ENCODE data around the gene KIF12. TPM values are rescaled to one million over a fixed set of nuclear protein-coding genes. Genes with fewer than 3 reads are reported as not detected.
"Not testable (repeated sequence)": the region's sequence is repeated elsewhere in the genome, so short reads cannot be mapped to it uniquely, and the experiment has no call there.

Gene KIF12
- total RNA-seq, 2 donors from 2014 or later = not detected

DNA sequence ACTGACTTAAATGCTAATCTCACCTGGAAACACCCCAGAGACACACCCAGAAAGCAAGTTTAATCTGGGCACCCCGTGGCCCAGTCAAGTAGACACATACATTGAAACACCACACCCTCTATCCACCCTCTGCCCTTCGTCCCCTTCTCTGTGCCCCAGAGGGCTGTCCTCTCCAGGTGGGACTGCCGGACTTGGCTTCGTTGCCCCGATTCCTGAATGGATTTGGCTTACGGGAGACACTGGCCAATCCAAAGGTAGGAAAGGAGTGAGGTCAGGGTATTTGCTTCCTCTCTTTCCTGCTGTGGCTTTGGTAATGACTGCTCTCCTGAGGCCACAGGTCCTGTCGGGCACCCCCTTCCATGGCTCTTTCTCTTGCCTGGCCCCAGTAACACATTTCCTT, 31.0 kb upstream of the KIF12 start:
- H3K27ac Mint-ChIP-seq = no peak overlapping the region
- DNase-seq (ENCODE audit: low spot score) = no peak

DNA sequence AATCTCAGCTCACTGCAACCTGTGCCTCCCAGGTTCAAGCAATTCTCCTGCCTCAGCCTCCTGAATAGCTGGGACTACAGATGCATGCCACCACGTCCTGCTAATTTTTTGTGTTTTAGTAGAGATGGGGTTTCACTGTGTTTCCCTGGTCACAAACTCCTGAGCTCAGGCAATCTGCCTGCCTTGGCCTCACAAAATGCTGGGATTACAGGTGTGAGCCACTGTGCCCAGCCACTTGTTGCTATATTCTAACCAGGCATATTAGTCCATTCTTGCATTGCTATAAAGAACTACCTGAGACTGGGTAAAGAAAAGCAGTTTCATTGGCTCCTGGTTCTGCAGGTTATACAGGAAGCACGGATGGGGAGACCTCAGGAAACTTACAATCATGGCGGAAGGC, 29.7 kb upstream of the KIF12 start:
- H3K27me3 Mint-ChIP-seq = peaks cover 17 to 21% of the 10 kb centered on the region in 2 donors
- H3K4me3 Mint-ChIP-seq; DNase-seq (ENCODE audit: low spot score); H3K4me1 Mint-ChIP-seq (ENCODE audit: low read depth in 2 of 2); H3K9me3 Mint-ChIP-seq; ATAC-seq; H3K36me3 Mint-ChIP-seq; H3K27ac Mint-ChIP-seq: not testable (repeated sequence)

More for the DNA sequence above, 31.0 kb upstream of the KIF12 start:
- Mint-ChIP-seq H3K9me3 (peaks cover 2% of the 10 kb centered on the region), H3K27me3 (peaks cover 17 to 24% of the 10 kb centered on the region in 2 donors), H3K36me3 (peaks cover 6% of the 10 kb centered on the region), H3K4me3 (no peak overlapping the region), H3K4me1 (ENCODE audit: low read depth in 2 of 2) (no peaks in the 10 kb centered on the region)
- ATAC-seq = no peak

DNA sequence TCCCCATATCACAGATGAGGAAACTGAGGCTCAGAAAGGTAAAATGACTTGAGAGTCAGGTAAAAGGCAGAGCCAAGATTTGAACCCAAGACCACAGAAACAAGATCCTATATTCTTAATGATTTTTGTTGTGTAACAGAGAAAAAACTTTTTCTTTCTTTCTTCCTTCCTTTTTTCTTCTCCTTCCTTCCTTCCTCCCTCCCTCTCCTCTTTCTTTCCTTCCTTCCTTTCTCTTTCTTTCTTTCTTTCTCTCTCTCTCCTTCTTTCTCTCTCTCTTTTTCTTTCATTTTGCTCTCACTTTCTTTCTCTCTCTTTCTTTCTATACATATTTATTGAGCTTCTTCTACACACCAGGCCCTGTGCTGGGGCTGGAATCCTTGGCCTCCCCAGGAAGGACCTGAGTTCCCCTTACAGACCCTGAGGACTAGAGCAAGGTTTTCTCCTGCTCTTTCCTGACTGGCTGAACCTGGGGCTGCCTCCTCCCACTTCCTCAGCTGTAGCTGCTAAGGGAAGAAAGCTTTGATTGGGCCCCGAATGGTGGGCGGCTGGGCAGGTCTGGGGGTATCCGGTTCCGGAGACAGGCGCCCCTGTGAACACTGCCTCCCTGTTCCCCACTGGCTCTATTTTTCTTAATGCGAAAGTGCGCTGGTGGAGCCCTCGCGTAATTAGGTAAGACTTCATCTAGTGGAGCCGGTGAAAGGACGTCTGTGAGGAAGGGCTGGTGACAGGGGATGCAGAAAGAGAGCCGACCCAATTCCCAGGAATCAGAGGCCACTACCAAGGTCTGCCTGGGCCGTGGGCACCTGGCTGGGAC, 27.4 kb upstream of the KIF12 start:
- Mint-ChIP-seq H3K4me3 (no peak overlapping the region), H3K36me3 (peaks cover 6% of the 10 kb centered on the region), H3K27ac (no peak overlapping the region), H3K27me3 (peaks cover 13 to 16% of the 10 kb centered on the region in 2 donors), H3K4me1 (ENCODE audit: low read depth in 2 of 2) (no peaks in the 10 kb centered on the region), H3K9me3 (peaks cover 2% of the 10 kb centered on the region)
- ATAC-seq = no peak
- no peak for DNase-seq (ENCODE audit: low spot score)

DNA sequence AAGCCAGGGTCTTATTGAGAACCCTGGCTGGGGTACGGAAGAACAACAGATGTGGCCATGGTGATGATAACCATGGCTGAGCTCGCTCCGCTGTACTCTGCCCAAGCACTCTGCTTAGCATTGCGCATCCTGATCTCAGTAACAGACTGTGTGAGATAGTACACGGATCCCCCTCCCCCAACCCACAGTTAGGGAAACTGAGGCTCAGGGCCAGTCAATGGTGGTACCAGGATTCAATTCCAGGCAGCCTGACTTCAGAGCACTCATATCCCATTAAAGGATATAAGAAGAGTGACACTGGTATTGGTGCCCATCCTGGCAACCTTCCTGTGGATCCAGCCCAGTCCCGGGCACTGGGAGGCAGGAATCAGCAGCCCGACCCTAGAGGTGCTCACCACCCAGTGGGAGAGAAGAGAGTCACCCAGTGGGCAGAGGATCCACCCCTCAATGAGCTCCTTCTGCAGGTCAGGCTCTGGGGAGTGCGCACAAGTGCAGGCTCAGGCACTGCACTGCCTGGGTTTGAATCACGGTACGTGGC, 26.5 kb upstream of the KIF12 start:
- Mint-ChIP-seq H3K9me3 (peaks cover 2% of the 10 kb centered on the region), H3K4me1 (ENCODE audit: low read depth in 2 of 2) (no peaks in the 10 kb centered on the region), H3K4me3 (no peak overlapping the region)

DNA sequence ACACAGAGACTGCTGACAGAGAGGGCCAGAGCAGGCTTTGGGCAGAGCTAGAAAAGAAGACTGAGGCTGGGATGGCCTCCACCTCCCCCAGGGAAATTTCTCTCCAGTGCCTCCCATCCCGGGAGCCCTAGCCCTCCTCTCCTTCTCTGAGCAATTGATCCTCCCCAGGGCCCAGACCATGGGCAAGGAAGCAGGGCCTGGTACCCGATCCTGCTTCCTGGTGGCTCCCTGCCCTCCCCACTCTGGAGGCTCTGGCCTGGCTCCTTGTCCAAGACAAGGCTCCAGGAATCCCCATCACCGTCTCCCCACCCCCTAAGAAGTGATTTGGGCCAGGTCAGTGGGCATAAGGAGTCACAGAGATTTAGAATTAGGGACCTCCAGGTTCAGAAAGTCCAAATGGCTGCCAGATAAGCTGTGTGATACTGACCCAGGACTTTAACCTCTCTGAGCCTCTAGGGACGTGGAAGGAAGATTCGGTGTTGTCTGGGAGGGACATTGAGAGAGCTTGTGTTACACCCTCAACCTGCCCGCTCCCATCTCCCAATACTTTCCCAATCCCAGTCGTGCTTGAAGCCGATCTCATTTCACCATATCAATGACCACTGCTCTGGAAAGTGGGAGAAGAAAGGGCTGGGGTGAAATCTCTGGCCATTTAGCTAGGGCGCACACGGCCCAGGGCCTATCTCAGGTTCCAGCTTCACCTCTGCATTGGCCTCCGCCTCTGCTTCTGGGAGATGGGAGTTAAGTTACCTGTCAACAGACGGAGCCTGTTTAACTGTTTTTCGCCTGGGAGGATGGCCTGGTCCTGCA, 25.8 kb upstream of the KIF12 start:
- DNase-seq (ENCODE audit: low spot score) (no peak), ATAC-seq (no peak)
- Mint-ChIP-seq H3K27me3 (peaks cover 15 to 30% of the 10 kb centered on the region in 2 donors), H3K4me1 (ENCODE audit: low read depth in 2 of 2) (no peaks in the 10 kb centered on the region), H3K27ac (no peak overlapping the region), H3K4me3 (no peak overlapping the region), H3K36me3 (peaks cover 6% of the 10 kb centered on the region), H3K9me3 (peaks cover 2% of the 10 kb centered on the region)

More for the DNA sequence above, 26.5 kb upstream of the KIF12 start:
- DNase-seq (ENCODE audit: low spot score) (no peak), ATAC-seq (no peak)
- Mint-ChIP-seq H3K27me3 (peaks cover 12 to 25% of the 10 kb centered on the region in 2 donors), H3K36me3 (peaks cover 6% of the 10 kb centered on the region), H3K27ac (no peak overlapping the region)

DNA sequence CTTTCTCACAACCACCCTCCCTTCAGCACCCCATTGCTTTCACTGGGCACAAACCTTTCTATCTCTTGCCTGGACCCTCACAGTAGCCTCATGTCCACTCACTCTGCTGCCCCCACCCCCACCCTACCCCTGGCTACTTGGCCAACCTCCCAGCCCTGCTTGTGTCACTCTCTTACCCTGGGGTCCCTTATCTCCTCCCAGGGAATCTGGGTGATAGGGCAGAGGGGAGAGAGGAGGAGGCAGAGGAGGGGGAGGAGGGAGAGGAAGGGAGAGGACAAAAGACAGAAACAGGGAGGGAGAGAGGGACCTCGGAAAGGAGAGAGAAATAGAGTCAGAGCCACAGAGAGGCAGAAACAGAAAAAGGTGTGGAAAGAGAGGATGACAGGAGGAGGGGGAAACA, 25.0 kb upstream of the KIF12 start:
- Mint-ChIP-seq H3K36me3 (peaks cover 6% of the 10 kb centered on the region), H3K27me3 (peaks cover 15 to 30% of the 10 kb centered on the region in 2 donors), H3K27ac (no peak overlapping the region), H3K4me1 (ENCODE audit: low read depth in 2 of 2) (no peaks in the 10 kb centered on the region), H3K9me3 (peaks cover 2% of the 10 kb centered on the region), H3K4me3 (no peak overlapping the region)
- DNase-seq (ENCODE audit: low spot score) (no peak), ATAC-seq (no peak)

DNA sequence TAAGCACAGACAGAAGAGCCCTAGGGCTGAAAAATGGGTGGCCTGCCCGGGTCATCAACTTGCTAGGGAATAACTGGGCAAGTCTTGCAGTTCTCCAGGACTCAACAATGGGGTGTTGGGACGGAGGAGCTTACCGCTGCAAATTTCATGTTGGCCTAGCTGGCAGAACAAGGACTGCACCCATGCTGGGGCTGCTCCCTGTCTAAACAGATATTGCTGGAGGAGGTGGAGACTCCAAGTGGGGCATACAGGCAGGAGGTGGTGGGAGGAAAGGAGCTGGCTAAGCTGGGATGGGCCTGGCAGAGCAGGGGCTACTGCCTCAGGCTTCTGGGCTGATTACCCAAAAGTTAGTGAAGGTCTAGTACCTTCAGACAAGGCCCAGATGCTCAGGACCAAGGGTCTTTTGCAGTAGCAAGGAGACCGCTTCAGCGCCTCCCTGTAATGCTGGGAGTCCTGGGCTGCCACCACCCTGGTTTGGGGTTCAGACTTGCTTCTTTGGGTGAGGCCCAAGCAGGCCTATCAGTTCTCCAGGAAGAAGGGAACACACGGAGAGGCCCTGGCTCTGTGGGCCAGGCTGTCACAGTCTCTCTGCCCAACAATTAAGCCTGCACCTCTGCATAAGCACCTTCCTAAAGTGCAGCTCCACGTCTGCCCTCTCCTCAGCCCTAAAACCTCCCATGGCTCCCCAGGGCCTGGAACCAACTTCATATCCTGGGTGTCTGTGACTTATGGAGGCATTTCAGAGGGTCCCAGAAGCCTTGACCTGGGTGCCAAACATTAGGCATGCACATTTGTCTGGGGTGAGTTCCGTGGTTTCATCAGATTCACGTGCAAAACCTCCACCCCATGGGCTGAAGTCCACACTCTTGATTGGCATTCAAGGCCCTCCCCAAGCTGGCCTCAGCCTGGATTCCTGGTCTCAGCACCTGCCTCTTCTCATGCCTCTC, 24.2 kb upstream of the KIF12 start:
- DNase-seq (ENCODE audit: low spot score) = no peak
- H3K4me1 Mint-ChIP-seq (ENCODE audit: low read depth in 2 of 2) = no peaks in the 10 kb centered on the region
- H3K36me3 Mint-ChIP-seq = peaks cover 6% of the 10 kb centered on the region
- no peak overlapping the region for H3K27ac Mint-ChIP-seq
- peaks cover 13 to 30% of the 10 kb centered on the region in 2 donors for H3K27me3 Mint-ChIP-seq
- no peak for ATAC-seq
- H3K9me3 Mint-ChIP-seq = peaks cover 2% of the 10 kb centered on the region
- no peak overlapping the region for H3K4me3 Mint-ChIP-seq

DNA sequence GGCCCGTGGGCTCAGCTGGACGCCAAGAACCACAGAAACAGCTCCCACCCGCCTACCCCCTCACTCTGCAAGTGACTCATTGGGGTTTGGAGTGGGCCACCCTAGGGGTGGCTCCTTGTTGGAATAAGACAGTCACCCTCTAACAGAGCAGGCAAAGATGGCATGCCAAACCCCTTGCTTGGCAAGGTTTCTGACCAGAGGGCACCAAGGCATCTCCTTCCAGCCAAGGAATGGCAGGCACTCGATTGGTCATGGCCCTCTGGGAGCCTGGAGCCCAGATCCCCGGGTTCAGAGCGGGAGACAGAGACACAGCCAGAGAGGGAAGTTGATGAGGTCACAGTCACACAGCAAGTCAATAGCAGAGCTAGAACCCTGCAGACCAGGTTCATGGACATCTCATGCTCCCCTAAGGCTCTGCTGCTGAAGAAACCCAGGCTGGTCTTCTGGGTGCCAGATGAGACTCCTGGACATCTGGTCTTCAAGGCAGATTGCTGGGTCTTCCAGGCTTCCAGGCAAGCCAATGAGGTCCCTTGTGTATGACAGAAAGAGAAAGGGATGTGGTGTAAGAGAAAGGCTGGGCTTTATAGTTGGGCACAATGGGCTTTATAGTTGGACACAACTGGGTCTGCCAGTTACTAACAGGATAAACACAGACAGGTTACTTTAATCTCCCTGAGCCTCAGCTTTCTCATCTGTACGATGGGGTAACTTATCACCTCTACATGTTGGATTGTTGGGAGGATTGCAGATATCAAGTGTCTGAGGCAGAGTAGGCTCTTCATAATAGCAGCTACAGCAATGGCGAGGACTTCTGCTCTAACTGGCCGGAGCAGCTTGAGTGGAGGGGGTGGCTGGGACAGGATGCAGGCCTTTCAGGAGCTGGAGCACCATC, 23.3 kb upstream of the KIF12 start:
- Mint-ChIP-seq H3K36me3 (no peaks in the 10 kb centered on the region), H3K4me1 (ENCODE audit: low read depth in 2 of 2) (no peaks in the 10 kb centered on the region), H3K27ac (no peak overlapping the region), H3K4me3 (no peak overlapping the region), H3K27me3 (peaks cover 17 to 36% of the 10 kb centered on the region in 2 donors), H3K9me3 (peaks cover 2% of the 10 kb centered on the region)
- ATAC-seq = no peak
- no peak for DNase-seq (ENCODE audit: low spot score)

DNA sequence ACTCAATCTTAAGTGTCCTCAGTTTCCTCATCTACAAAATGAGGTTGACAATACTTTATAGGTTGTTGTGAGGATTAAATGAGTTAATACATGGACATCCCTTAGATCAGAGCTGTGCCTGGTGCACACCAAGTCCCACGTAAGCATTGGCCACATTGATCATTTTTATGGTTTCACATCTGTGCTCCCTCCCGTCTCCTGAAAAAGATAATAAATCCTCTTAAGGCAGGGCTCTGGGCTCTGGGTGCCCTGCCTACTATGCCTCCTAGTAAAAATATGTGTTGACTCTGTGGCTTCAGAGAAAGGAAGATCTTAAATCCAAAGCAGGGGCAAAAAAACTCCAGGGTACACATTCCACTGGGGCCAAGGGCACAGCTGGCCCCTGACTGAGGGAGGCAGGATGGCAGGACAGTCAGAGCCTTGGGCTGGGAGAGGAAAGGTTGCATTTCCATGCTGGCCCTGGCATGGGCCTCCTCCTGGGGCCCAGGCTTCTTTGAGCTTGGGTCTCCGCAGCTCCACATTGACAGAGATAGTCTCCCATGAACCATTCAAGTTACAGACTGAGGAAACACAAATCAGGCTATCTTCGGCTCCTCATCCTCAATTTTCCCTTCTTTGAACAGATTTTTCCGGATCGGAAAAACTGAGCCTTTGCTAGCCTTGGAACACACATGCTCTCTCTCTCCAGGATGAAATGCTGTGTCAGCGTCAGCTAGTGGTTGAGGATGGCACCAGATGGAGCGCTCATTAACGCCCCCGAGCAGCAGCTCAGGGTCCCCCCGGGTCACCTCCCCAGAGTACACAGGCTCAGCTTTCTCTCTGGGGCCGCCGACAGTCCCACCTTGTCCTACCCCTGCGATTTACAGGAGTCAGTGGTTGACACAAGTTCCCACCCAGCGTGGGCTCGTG, 22.4 kb upstream of the KIF12 start:
- H3K27ac Mint-ChIP-seq = no peak overlapping the region
- DNase-seq (ENCODE audit: low spot score) (no peak), ATAC-seq (no peak)
- no peaks in the 10 kb centered on the region for H3K9me3 Mint-ChIP-seq
- H3K36me3 Mint-ChIP-seq = no peaks in the 10 kb centered on the region
- no peaks in the 10 kb centered on the region for H3K4me1 Mint-ChIP-seq (ENCODE audit: low read depth in 2 of 2)
- H3K27me3 Mint-ChIP-seq = peaks cover 15 to 33% of the 10 kb centered on the region in 2 donors
- no peak overlapping the region for H3K4me3 Mint-ChIP-seq

DNA sequence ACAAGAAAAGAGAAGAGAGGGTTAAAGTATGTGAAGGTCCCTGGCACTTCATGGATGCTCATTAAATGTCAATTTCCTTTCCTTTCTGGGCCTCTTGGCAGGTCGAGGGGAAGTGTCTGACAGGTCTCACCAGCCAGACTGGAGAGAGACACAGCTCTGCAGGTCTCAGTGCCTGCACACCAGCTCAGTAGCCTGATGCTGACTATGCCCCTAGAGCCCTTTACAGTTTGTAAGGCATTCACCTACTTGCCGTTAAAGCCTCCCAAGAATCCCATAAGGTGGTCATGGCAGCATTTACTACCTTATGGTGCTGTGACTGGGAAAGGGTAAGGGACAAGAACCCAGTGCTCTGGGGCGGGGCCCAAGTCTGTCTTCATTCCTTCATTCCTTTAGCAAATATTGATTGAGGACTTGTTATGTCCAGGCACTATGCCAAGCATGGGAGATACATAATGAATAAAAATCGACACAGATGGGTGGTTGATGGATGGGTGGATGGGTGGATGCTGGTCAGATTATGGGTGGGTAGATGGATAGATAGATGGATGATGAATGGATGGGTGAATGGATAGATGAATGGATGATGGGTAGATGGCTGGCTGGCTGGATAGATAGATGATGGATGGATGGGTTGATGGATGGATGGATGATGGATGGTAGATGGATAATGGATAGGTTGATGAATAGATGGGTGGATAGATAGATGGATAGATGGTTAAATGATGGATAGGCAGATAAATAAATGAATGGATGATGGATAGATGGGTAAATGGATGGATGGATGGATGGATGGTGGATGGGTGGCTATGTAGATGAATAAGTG, 21.3 kb upstream of the KIF12 start:
- no peaks in the 10 kb centered on the region for H3K4me1 Mint-ChIP-seq (ENCODE audit: low read depth in 2 of 2)
- no peaks in the 10 kb centered on the region for H3K9me3 Mint-ChIP-seq
- no peak overlapping the region for H3K4me3 Mint-ChIP-seq
- ATAC-seq (no peak), DNase-seq (ENCODE audit: low spot score) (no peak)
- H3K36me3 Mint-ChIP-seq = no peaks in the 10 kb centered on the region
- peaks cover 11 to 27% of the 10 kb centered on the region in 2 donors for H3K27me3 Mint-ChIP-seq
- no peak overlapping the region for H3K27ac Mint-ChIP-seq

Measured in natural killer cell treated with Interleukin-12 subunit alpha and Interleukin-12 subunit beta and Interleukin-15 and Interleukin-18, amount 100 ng/mL, for 72 hours (primary cell).